IMR-90 (cell line): ENCODE results near the gene EXOSC9. TPM values are rescaled to one million over a fixed set of nuclear protein-coding genes. Genes with fewer than 3 reads are reported as not detected.

Experiments used
- ATAC-seq: fragments of 200-7000 bp; cut with Tn5 transposase; 2 replicates; pipeline ENCODE4 v1.9.1; 2020; ENCODE audit warnings: low read depth, mild to moderate bottlenecking, moderate library complexity
- BruUV-seq: library from RNA; stranded (reverse); fragments of 400-500 nt; replicated peaks from 2 replicates; lab custom pipeline; 2021; lab: Mats Ljungman, UMichigan
- CTCF ChIA-PET: fragments of 300-600 bp; formaldehyde crosslinking; extraction: SDS; loops from one replicate; lab custom pipeline; 2021; ENCODE audit warnings: antibody characterized with exemption; lab: Yijun Ruan, JAX
- POLR2A ChIA-PET: fragments of 300-600 bp; sonication (Branson Sonifier 250); formaldehyde crosslinking; loops from one replicate; lab custom pipeline; 2022; ENCODE audit warnings: antibody characterized with exemption; ENCODE audit not compliant: unreplicated experiment; lab: Charles Lee
- DNase-seq: peaks from one replicate; pipeline ENCODE4 v3.0.0; 2013
- H2AFZ ChIP-seq: replicated peaks from 2 replicates; pipeline ENCODE3; 2013; ENCODE audit warnings: low read length, mild to moderate bottlenecking; ENCODE audit not compliant: poor library complexity
- H2AK5ac ChIP-seq: 2 replicates; pipeline ENCODE4 v1.6.1; 2013; ENCODE audit warnings: low read depth, low read length, inconsistent platforms
- H2AK9ac ChIP-seq: replicated peaks from 2 replicates; pipeline ENCODE3; 2013; ENCODE audit warnings: mild to moderate bottlenecking, low read depth, low read length, moderate library complexity; ENCODE audit not compliant: poor library complexity
- H2BK120ac ChIP-seq: 2 replicates; pipeline ENCODE4 v1.6.1; 2013; ENCODE audit warnings: low read depth, low read length, inconsistent platforms
- H2BK15ac ChIP-seq: 3 replicates; pipeline ENCODE4 v1.6.1; 2013; ENCODE audit warnings: low read depth, low read length, inconsistent platforms
- H2BK20ac ChIP-seq: 2 replicates; pipeline ENCODE4 v1.6.1; 2013; ENCODE audit warnings: low read depth, mild to moderate bottlenecking, inconsistent platforms, low read length, moderate library complexity
- H2BK5ac ChIP-seq: 2 replicates; pipeline ENCODE4 v1.6.1; 2013; ENCODE audit warnings: mild to moderate bottlenecking, low read depth, low read length, inconsistent platforms; ENCODE audit not compliant: poor library complexity, severe bottlenecking
- H3K14ac ChIP-seq: replicated peaks from 2 replicates; pipeline ENCODE4 v1.6.1; 2013; ENCODE audit warnings: low read depth, low read length, inconsistent platforms
- H3K18ac ChIP-seq: 2 replicates; pipeline ENCODE4 v1.6.1; 2013; ENCODE audit warnings: low read depth, low read length, control low read depth
- H3K23ac ChIP-seq: 2 replicates; pipeline ENCODE4 v1.6.1; 2013; ENCODE audit warnings: low read depth, low read length, inconsistent platforms
- H3K27ac ChIP-seq: 2 replicates; pipeline ENCODE4 v1.5.1; 2013; ENCODE audit warnings: mild to moderate bottlenecking, control low read depth, low read length; ENCODE audit not compliant: insufficient read depth
- H3K27me3 ChIP-seq: 2 replicates; pipeline ENCODE4 v1.6.1; 2013; ENCODE audit warnings: low read length; ENCODE audit not compliant: control insufficient read depth, insufficient read depth
- H3K36me3 ChIP-seq: 2 replicates; pipeline ENCODE4 v1.6.1; 2013; ENCODE audit warnings: low read length, mixed read lengths; ENCODE audit not compliant: control insufficient read depth, insufficient read depth
- H3K4ac ChIP-seq: 2 replicates; pipeline ENCODE4 v1.6.1; 2013; ENCODE audit warnings: low read depth, low read length, inconsistent platforms
- H3K4me1 ChIP-seq: 2 replicates; pipeline ENCODE4 v1.6.1; 2013; ENCODE audit warnings: low read length, mixed read lengths; ENCODE audit not compliant: control insufficient read depth, insufficient read depth
- H3K4me2 ChIP-seq: 2 replicates; pipeline ENCODE4 v1.6.1; 2013; ENCODE audit warnings: low read depth, mild to moderate bottlenecking, control low read depth, low read length, moderate library complexity
- H3K4me3 ChIP-seq: 2 replicates; pipeline ENCODE4 v1.5.1; 2013; ENCODE audit warnings: low read depth, mild to moderate bottlenecking, control low read depth, low read length, moderate library complexity; ENCODE audit not compliant: insufficient read depth
- H3K56ac ChIP-seq: 2 replicates; pipeline ENCODE4 v1.6.1; 2013; ENCODE audit warnings: low read length, inconsistent platforms; ENCODE audit not compliant: insufficient read depth; ENCODE audit errors: extremely low read depth
- H3K79me1 ChIP-seq, 2 experiments: 2 replicates each; pipeline ENCODE4 v1.6.1; 2013; ENCODE audit warnings: low read length in 2 of 2, inconsistent platforms in 1 of 2, low read depth in 1 of 2
- H3K9ac ChIP-seq: 2 replicates; pipeline ENCODE4 v1.6.1; 2013; ENCODE audit warnings: low read depth, low read length, control low read depth
- H3K9me1 ChIP-seq: 2 replicates; pipeline ENCODE4 v1.6.1; 2013; ENCODE audit warnings: low read length, inconsistent platforms; ENCODE audit not compliant: insufficient read depth
- H3K9me3 ChIP-seq: 2 replicates; pipeline ENCODE4 v1.6.1; 2013; ENCODE audit warnings: low read length; ENCODE audit not compliant: control insufficient read depth, insufficient read depth
- H4K20me1 ChIP-seq: 2 replicates; pipeline ENCODE4 v1.6.1; 2013; ENCODE audit warnings: low read length, inconsistent platforms; ENCODE audit not compliant: insufficient read depth
- H4K5ac ChIP-seq: 2 replicates; pipeline ENCODE4 v1.6.1; 2013; ENCODE audit warnings: mild to moderate bottlenecking, low read depth, low read length, control low read depth
- H4K8ac ChIP-seq, 2 experiments: 2 replicates each; pipeline ENCODE4 v1.6.1; 2013; ENCODE audit warnings: low read depth in 2 of 2, low read length in 2 of 2, control low read depth in 1 of 2, inconsistent platforms in 1 of 2
- H4K91ac ChIP-seq: 2 replicates; pipeline ENCODE4 v1.6.1; 2013; ENCODE audit warnings: low read depth, low read length, inconsistent platforms; ENCODE audit not compliant: insufficient read depth
- BHLHE40 ChIP-seq: fragments of 150-350 bp; IDR thresholded peaks from 2 replicates; pipeline ENCODE4 v1.6.1; 2016; ENCODE audit warnings: mild to moderate bottlenecking, low read depth, low read length
- CHD1 ChIP-seq: IDR thresholded peaks from 2 replicates; pipeline ENCODE4 v1.6.1; 2012; ENCODE audit warnings: low read depth, low read length, improper control_type of control experiment
- FOS ChIP-seq: fragments of 150-350 bp; IDR thresholded peaks from 2 replicates; pipeline ENCODE4 v1.6.1; 2016; ENCODE audit warnings: low read depth, low read length
- MXI1 ChIP-seq: IDR thresholded peaks from 2 replicates; pipeline ENCODE4 v1.6.1; 2012; ENCODE audit warnings: low read depth, mild to moderate bottlenecking, low read length, moderate library complexity, borderline replicate concordance
- NFE2L2 ChIP-seq: fragments of 150-350 bp; IDR thresholded peaks from 2 replicates; pipeline ENCODE4 v1.6.1; 2016; ENCODE audit warnings: low read depth, mild to moderate bottlenecking, low read length
- RCOR1 ChIP-seq: IDR thresholded peaks from 2 replicates; pipeline ENCODE4 v1.6.1; 2012; ENCODE audit warnings: mild to moderate bottlenecking, low read length, improper control_type of control experiment; ENCODE audit not compliant: insufficient replicate concordance
- RFX5 ChIP-seq: IDR thresholded peaks from 2 replicates; pipeline ENCODE4 v1.8.0; 2012; ENCODE audit warnings: low read depth, mild to moderate bottlenecking, low read length, moderate library complexity
- WGBS, 2 experiments: methylation state at CpG; one replicate each; pipeline versions ENCODE4 v1.1.5 to v1.1.7; 2013; ENCODE audit warnings: missing lambda C conversion rate in 2 of 2; ENCODE audit not compliant: insufficient read length in 1 of 2; ENCODE audit errors: extremely low coverage in 2 of 2; 5-methylcytosine and 5-hydroxymethylcytosine counted together
- dilution Hi-C: fragments of 300-500 bp; cut with HindIII; formaldehyde crosslinking; loops from one replicate; pipeline ENCODE4 v1.14.3; 2018; ENCODE audit warnings: low sequenced_read_pairs; ENCODE audit not compliant: unreplicated experiment
- in situ Hi-C: fragments of 300-500 bp; cut with MboI; formaldehyde crosslinking; loops from 3 replicates; pipeline ENCODE4 v1.14.3; 2019; ENCODE audit warnings: low sequenced_read_pairs, inconsistent platforms, mixed read lengths
- intact Hi-C: fragments of 100-400 bp; cut with micrococcal nuclease; formaldehyde crosslinking; loops from 2 replicates; pipeline ENCODE4 v1.10.0; 2022
- polyA plus RNA-seq, 3 experiments: library from polyadenylated mRNA; depleted of rRNA; stranded (reverse); fragments of >200 nt; gene quantifications; 2 replicates each; pipeline ENCODE4 v1.2.3, GENCODE V29; 2012; ENCODE audit warnings: low replicate concordance in 1 of 3
- total RNA-seq: library from RNA; depleted of rRNA; stranded (reverse); fragments of >200 nt; gene quantifications from 2 replicates; pipeline ENCODE4 v1.2.3, GENCODE V29; 2012
- TF ChIP-seq, protein P1 (sequence below): conservative IDR thresholded peaks from 2 replicates; pipeline ENCODE4 v1.5.1; 2012; ENCODE audit warnings: mild to moderate bottlenecking, low read depth, low read length, improper control_type of control experiment
- TF ChIP-seq, protein P2 (sequence below): fragments of 150-350 bp; IDR thresholded peaks from 2 replicates; pipeline ENCODE4 v1.6.1; 2017; ENCODE audit warnings: mild to moderate bottlenecking, antibody characterized with exemption, low read length, low read depth
- TF ChIP-seq, protein P3 (sequence below): fragments of 150-350 bp; IDR thresholded peaks from 2 replicates; pipeline ENCODE4 v1.6.1; 2016; ENCODE audit warnings: low read depth, mild to moderate bottlenecking, low read length, moderate library complexity, borderline replicate concordance

Gene EXOSC9
- total and polyA plus RNA-seq, 2 of the 4 experiments (the other 2 are of a cell fraction): 34.7 to 47.5 TPM

DNA sequence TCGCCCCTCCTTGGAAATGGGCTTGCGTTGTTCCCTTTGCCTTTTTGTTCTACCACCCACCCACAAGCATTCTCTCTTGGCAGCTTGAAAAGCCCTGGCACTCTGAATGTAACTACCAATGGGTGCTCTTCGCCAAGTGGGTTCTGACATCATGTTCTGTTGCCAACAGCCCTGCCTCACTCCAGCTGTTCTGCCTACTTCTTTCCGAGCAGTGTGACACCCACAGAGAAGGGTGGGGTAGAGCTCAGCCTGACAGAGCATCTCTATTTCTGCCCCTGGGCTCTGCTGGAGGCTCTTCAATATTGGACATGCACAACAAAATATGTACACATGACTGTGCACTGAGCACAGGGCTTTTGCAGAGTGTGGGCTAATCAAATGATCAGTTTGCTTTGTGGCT lies 15.6 kb upstream of the EXOSC9 start:
- dilution Hi-C loops: no loop called here
- peaks cover 0 to 21% of the 10 kb centered on the region in 2 experiments; a peak in 2 of 4 replicates for H3K79me1 ChIP-seq
- H3K9me3 ChIP-seq: peaks cover 3% of the 10 kb centered on the region; the same call in 1 of the 2 replicates
- 62% methylated on average over 2 of the region's 4 CpGs; no CpG with 5 or more reads in 1 of the 2 experiments for WGBS, 2 experiments
- no peaks in the 10 kb centered on the region for H3K36me3 ChIP-seq
- CTCF ChIA-PET: interaction anchor here (0.7 kb wide), 1 partner anchor 57 kb away, joined by 3 read pairs; no protein-coding TSS in a partner anchor
- H3K14ac ChIP-seq: peak overlapping the region; percentile 96
- H3K9me1 ChIP-seq: peaks cover 17% of the 10 kb centered on the region
- TF ChIP-seq NFE2L2 (no peak), CHD1 (no peak), RCOR1 (no peak), MXI1 (no peak), FOS (no peak), BHLHE40 (no peak), RFX5 (no peak)
- TF ChIP-seq, protein P1, sequence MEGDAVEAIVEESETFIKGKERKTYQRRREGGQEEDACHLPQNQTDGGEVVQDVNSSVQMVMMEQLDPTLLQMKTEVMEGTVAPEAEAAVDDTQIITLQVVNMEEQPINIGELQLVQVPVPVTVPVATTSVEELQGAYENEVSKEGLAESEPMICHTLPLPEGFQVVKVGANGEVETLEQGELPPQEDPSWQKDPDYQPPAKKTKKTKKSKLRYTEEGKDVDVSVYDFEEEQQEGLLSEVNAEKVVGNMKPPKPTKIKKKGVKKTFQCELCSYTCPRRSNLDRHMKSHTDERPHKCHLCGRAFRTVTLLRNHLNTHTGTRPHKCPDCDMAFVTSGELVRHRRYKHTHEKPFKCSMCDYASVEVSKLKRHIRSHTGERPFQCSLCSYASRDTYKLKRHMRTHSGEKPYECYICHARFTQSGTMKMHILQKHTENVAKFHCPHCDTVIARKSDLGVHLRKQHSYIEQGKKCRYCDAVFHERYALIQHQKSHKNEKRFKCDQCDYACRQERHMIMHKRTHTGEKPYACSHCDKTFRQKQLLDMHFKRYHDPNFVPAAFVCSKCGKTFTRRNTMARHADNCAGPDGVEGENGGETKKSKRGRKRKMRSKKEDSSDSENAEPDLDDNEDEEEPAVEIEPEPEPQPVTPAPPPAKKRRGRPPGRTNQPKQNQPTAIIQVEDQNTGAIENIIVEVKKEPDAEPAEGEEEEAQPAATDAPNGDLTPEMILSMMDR: no peak
- TF ChIP-seq, protein P2, sequence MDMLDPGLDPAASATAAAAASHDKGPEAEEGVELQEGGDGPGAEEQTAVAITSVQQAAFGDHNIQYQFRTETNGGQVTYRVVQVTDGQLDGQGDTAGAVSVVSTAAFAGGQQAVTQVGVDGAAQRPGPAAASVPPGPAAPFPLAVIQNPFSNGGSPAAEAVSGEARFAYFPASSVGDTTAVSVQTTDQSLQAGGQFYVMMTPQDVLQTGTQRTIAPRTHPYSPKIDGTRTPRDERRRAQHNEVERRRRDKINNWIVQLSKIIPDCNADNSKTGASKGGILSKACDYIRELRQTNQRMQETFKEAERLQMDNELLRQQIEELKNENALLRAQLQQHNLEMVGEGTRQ: no peak
- TF ChIP-seq, protein P3, sequence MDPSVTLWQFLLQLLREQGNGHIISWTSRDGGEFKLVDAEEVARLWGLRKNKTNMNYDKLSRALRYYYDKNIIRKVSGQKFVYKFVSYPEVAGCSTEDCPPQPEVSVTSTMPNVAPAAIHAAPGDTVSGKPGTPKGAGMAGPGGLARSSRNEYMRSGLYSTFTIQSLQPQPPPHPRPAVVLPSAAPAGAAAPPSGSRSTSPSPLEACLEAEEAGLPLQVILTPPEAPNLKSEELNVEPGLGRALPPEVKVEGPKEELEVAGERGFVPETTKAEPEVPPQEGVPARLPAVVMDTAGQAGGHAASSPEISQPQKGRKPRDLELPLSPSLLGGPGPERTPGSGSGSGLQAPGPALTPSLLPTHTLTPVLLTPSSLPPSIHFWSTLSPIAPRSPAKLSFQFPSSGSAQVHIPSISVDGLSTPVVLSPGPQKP: no peak
- no peaks in the 10 kb centered on the region for H4K20me1 ChIP-seq
- H3K9ac ChIP-seq: peak overlapping the region; percentile 59; the same call in 1 of the 2 replicates
- H2AK9ac ChIP-seq: peak overlapping the region; percentile 87
- intact Hi-C loops: no loop called here
- peak overlapping the region; percentile 77 for H3K18ac ChIP-seq
- no peaks in the 10 kb centered on the region for H3K27me3 ChIP-seq
- peak overlapping the region; percentile 80 for H2AFZ ChIP-seq
- peak overlapping the region; percentile 100 for H4K91ac ChIP-seq
- POLR2A ChIA-PET: no interaction called here
- in situ Hi-C loops: no loop called here
- H4K8ac ChIP-seq: peak overlapping the region; percentile 92 to 97
- H3K56ac ChIP-seq: peak overlapping the region; percentile 94
- BruUV-seq: no TSS peak
- peak overlapping the region; percentile 85 for H4K5ac ChIP-seq
- peak overlapping the region; percentile 66 for H3K27ac ChIP-seq
- H3K4me1 ChIP-seq: peaks cover 20% of the 10 kb centered on the region
- no peak overlapping the region for H3K4me3 ChIP-seq
- H2BK15ac ChIP-seq: peak overlapping the region; percentile 84; the same call in 2 of the 3 replicates
- peak overlapping the region; percentile 98 for H3K4ac ChIP-seq
- H2BK120ac ChIP-seq: peak overlapping the region; percentile 100
- ATAC-seq: peak; percentile 32
- peak overlapping the region; percentile 94 for H2BK20ac ChIP-seq
- peak overlapping the region; percentile 98 for H3K23ac ChIP-seq
- H3K4me2 ChIP-seq: no peak overlapping the region; the same call in 1 of the 2 replicates
- peak overlapping the region; percentile 89 for H2AK5ac ChIP-seq
- peak overlapping the region; percentile 98 for H2BK5ac ChIP-seq
- no peak for DNase-seq
